Activated CD4-positive, alpha-beta T cell treated with anti-CD3 and anti-CD28 coated beads, Interleukin-2, amount 10 ng/mL, durations not matched to agents 7 days and 5 days (primary cell): ENCODE data around the gene PLAGL2. TPM values are rescaled to one million over a fixed set of nuclear protein-coding genes. Genes with fewer than 3 reads are reported as not detected.
A peak's percentile ranks its signal among the peaks of the same experiment; 100 is the strongest.
"Not testable (repeated sequence)": the region's sequence is repeated elsewhere in the genome, so short reads cannot be mapped to it uniquely, and the experiment has no call there.

ENCODE experiments used
- CTCF ChIA-PET: fragments of 350-600 bp; sonication (Branson Sonifier 250); formaldehyde crosslinking; loops from one replicate; lab custom pipeline; 2021; ENCODE audit warnings: antibody characterized with exemption; lab: Charles Lee
- POLR2A ChIA-PET: fragments of 350-600 bp; sonication (Branson Sonifier 250); formaldehyde crosslinking; loops from one replicate; lab custom pipeline; 2021; ENCODE audit warnings: antibody characterized with exemption; lab: Charles Lee
- DNase-seq: peaks from one replicate; pipeline ENCODE4 v3.0.0-alpha.2; 2020
- H3K27ac Mint-ChIP-seq: one replicate; pipeline ENCODE4 v1.8.0; 2021; ENCODE audit warnings: mild to moderate bottlenecking, moderate library complexity, mixed read lengths
- H3K27me3 Mint-ChIP-seq: one replicate; pipeline ENCODE4 v1.8.0; 2021; ENCODE audit warnings: mixed read lengths
- H3K36me3 Mint-ChIP-seq: one replicate; pipeline ENCODE4 v1.8.0; 2021; ENCODE audit warnings: low read depth, mixed read lengths
- H3K4me1 Mint-ChIP-seq: one replicate; pipeline ENCODE4 v1.8.0; 2021; ENCODE audit warnings: mixed read lengths
- H3K4me3 Mint-ChIP-seq: one replicate; pipeline ENCODE4 v1.8.0; 2021; ENCODE audit warnings: mild to moderate bottlenecking, moderate library complexity, mixed read lengths
- H3K9me3 Mint-ChIP-seq: one replicate; pipeline ENCODE4 v1.8.0; 2021; ENCODE audit warnings: mixed read lengths
- total RNA-seq, 2 experiments: library from RNA; stranded (reverse); gene quantifications; one replicate each; pipeline ENCODE4 v1.2.3, GENCODE V29; 2021

PLAGL2 gene
- total RNA-seq, 2 experiments from 2014 or later, result 22.8 to 25.6 TPM

DNA sequence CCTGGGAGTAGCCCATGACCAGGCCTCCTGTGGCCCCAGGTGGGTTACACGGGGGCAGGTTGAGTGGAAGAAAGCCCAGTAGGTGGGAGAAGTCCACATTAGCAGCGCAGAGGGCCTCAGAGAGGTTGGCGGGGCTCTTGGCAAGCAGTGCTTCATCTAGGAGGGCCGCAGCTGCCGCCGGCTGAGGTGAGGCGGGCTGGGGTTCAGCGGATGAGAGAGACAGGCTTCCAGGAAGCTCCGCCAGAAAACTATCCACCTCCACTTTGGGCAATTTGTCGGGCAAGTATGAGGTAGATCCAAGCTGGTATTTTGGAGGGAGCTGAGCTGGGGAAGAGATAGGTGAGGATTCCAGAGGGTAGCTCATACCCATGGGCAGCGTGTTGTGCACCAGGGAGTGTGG lies 10.9 kb downstream of the PLAGL2 start:
- peaks cover 59% of the 10 kb centered on the region for H3K36me3 Mint-ChIP-seq
- CTCF ChIA-PET, result interaction anchor here (0.6 to 1.1 kb wide), 2 partner anchors 157 to 161 kb away, joined by 3 to 5 read pairs; partner anchors contain the start of gene ASXL1
- DNase-seq, H3K27me3 Mint-ChIP-seq, POLR2A ChIA-PET, H3K9me3 Mint-ChIP-seq, H3K4me3 Mint-ChIP-seq, H3K27ac Mint-ChIP-seq: not testable (repeated sequence)
- H3K4me1 Mint-ChIP-seq, result peaks cover 18% of the 10 kb centered on the region

DNA sequence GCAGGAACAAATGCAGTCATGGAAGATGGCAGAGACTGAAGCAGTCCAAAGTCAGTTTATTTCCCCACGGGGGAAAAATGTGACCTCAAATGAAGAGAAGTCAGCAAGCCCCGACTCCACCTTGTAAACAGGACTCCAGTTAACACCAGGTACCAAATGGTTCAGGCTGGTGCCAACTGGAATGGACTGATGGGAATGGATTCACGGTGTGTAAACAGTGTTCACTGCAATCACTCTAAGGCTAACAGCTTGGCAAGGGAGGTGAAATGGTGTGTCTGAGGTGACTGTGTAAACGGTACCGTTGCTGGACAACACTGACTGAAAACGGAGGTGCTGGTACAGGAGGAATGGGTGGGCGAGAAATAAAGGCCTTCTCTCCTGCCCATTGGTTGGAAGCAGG lies 12.0 kb downstream of the PLAGL2 start:
- H3K4me1 Mint-ChIP-seq, result peaks cover 21% of the 10 kb centered on the region

DNA sequence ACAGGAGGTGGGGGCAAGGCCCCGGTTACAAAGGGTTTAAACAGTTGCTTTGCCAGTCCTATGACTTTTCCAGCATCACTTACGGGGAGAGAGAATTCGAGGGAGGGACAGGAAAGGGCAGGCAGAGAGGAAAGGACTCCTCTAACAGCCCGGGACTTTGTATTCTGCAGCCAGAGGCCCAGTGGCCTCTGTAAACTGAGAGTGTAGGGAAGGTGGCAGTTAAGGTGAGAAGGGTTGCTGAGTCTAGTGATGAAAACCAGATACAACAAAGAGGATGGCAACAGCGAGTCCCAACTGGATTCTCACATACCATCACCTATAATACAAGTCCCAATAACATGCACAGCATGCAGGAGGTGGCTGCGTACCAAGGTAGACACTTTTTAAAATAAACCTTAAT lies 13.5 kb downstream of the PLAGL2 start:
- Mint-ChIP-seq H3K4me3 (no peak overlapping the region), H3K27ac (no peak overlapping the region), H3K9me3 (no peaks in the 10 kb centered on the region), H3K36me3 (peaks cover 40% of the 10 kb centered on the region), H3K4me1 (peaks cover 24% of the 10 kb centered on the region), H3K27me3 (no peaks in the 10 kb centered on the region)
- no peak for DNase-seq
- CTCF ChIA-PET, result no interaction called here
- POLR2A ChIA-PET, result no interaction called here

More for the DNA sequence above, 12.0 kb downstream of the PLAGL2 start:
- no peak overlapping the region for H3K27ac Mint-ChIP-seq
- CTCF ChIA-PET, result interaction anchor here (1.6 kb wide), 1 partner anchor 9 kb away, joined by 3 read pairs; no protein-coding TSS in a partner anchor
- no peaks in the 10 kb centered on the region for H3K9me3 Mint-ChIP-seq
- POLR2A ChIA-PET, result no interaction called here
- DNase-seq, result no peak
- H3K36me3 Mint-ChIP-seq, result peaks cover 52% of the 10 kb centered on the region
- H3K4me3 Mint-ChIP-seq, result no peak overlapping the region
- no peaks in the 10 kb centered on the region for H3K27me3 Mint-ChIP-seq

DNA sequence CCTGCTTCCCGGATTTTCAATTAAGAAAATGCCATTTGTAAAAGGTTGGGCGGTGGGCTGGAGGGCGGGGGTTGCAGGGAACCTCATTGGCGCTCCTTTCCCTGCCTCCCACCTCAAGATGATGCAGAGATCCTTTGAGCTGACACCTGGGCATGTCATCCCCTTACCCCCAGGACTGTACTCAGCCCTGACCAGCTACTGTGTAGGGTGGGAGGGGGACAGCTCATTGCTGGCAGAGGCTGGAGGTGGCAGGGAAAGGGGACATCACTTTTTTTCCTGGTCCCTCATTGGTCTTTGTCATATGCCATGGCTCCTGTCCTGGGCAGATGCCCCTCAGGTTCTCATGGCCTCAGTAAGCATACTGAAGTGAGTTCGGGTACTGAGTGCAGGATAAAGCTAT lies 14.2 kb downstream of the PLAGL2 start:
- not testable (repeated sequence) for H3K27ac Mint-ChIP-seq, H3K9me3 Mint-ChIP-seq

DNA sequence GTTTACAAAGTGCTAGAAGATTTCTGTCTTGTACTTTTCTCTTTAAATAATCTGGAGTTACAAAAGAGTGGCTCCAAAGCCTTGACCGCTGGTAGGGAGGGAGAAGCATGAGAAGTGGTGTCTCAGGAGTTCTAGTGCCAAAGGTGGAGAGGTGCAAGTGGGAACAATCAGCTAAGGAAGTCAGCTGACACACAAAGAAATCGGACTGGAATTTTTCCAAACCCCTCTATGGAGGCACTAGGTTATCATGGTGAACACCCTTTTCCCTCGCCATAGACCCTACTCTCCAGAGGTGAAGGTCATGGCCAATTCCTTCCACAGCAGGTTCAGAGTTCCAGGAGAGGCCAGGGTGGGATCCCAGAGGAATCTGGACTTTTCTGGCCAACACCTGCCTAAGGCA lies 14.8 kb downstream of the PLAGL2 start:
- no peak for DNase-seq
- CTCF ChIA-PET, result interaction anchor here (1.7 kb wide), 1 partner anchor 13 kb away, joined by 6 read pairs; no protein-coding TSS in a partner anchor
- POLR2A ChIA-PET, result no interaction called here
- Mint-ChIP-seq H3K36me3 (peaks cover 29% of the 10 kb centered on the region), H3K27me3 (no peaks in the 10 kb centered on the region), H3K4me1 (peaks cover 19% of the 10 kb centered on the region), H3K4me3 (no peak overlapping the region), H3K27ac (no peak overlapping the region), H3K9me3 (no peaks in the 10 kb centered on the region)

More for the DNA sequence above, 14.2 kb downstream of the PLAGL2 start:
- H3K4me3 Mint-ChIP-seq, H3K27me3 Mint-ChIP-seq, POLR2A ChIA-PET, DNase-seq: not testable (repeated sequence)
- Mint-ChIP-seq H3K36me3 (peaks cover 33% of the 10 kb centered on the region), H3K4me1 (peaks cover 21% of the 10 kb centered on the region)
- CTCF ChIA-PET, result interaction anchor here (0.6 to 1.7 kb wide), 2 partner anchors 13 to 41 kb away, joined by 6 read pairs; no protein-coding TSS in a partner anchor

DNA sequence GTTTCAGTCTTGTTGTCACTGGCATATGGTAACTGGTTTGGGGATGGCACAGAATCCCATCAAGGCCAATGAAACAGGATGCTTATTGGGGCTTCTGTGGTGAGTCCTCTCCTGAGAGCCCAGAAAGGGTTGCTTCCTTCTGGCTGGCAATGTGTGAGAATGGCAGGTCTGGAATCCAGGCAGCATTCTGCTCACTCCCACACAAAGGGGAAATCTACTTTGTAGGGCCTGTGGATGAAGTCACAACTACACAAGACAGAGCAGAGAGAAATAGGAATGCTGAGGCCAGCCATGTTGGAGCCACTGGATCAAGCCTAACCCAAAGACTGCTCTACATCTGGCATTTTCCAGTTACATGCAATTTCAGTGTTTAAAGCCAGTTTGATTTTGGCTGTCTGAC lies 15.7 kb downstream of the PLAGL2 start:
- CTCF ChIA-PET, result interaction anchor here (1.7 kb wide), 1 partner anchor 12 kb away, joined by 6 read pairs; no protein-coding TSS in a partner anchor
- POLR2A ChIA-PET, result no interaction called here
- Mint-ChIP-seq H3K9me3 (no peaks in the 10 kb centered on the region), H3K4me1 (peaks cover 19% of the 10 kb centered on the region), H3K27me3 (no peaks in the 10 kb centered on the region), H3K4me3 (no peak overlapping the region), H3K27ac (no peak overlapping the region), H3K36me3 (peaks cover 21% of the 10 kb centered on the region)
- DNase-seq, result no peak

DNA sequence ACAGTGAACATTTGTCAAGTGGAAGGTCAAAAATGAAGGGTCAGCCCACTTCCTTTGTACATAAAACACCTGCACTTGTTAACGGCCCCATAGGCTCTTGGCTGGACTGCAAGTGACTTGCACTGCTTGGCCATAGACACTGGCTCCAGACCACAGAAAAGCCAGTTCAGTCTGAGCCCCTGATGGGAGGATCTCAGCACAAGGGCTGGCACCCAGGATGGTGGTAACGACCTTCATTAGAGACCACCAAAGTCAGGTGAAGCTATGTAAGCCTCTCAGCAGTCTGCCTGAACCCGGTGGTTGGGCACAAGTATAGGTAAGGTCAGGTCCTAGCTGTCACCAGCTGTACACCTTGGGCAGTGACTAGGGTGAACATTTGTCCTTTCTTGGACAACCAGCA lies 16.1 kb downstream of the PLAGL2 start:
- no peak for DNase-seq
- CTCF ChIA-PET, result no interaction called here
- no peaks in the 10 kb centered on the region for H3K9me3 Mint-ChIP-seq
- peaks cover 20% of the 10 kb centered on the region for H3K36me3 Mint-ChIP-seq
- peaks cover 19% of the 10 kb centered on the region for H3K4me1 Mint-ChIP-seq
- H3K27ac Mint-ChIP-seq, result no peak overlapping the region
- H3K27me3 Mint-ChIP-seq, result no peaks in the 10 kb centered on the region
- POLR2A ChIA-PET, result no interaction called here
- H3K4me3 Mint-ChIP-seq, result no peak overlapping the region

DNA sequence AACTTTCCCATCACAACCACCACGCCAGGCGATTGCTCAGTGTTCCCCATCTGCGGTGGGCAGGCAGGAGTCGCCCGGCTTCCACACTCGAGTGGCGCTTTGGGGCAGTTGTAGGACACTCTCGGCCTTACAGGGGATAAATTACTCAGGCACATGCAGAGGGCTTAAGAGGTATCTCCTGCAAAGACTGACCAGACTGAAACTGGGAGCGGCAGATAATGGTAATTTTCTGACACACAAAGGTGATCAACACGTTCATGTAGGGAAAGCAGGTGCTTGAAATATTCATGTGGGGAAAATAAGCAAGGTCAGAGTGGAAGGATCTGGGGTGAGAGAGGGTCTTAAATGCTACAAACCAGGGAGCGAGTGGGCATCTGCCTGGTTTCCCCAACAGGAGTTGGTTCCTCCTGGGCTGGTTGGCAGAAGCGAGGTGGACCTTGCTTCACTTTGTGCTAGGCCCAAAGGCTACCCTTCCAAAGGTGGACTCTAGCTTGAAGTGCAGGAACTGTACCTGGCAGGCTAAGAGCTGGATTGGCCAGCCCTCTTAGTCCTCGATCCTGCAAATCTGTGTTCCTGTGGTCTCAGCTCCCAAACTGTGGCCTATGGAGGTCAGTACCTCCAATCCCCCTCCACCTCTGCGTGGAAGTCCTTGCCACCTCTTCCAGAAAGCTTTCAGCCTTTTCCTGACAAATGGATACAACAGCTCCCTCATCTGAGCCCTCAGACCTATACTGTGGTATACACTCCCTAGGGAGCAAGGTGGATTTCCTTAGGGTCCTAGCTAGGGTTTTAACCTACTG lies 16.7 kb downstream of the PLAGL2 start:
- ChIA-PET POLR2A (no interaction called here), CTCF (interaction anchor here (0.5 kb wide), 1 partner anchor 455 kb away, joined by 3 read pairs; no protein-coding TSS in a partner anchor)
- no peaks in the 10 kb centered on the region for H3K27me3 Mint-ChIP-seq
- peaks cover 19% of the 10 kb centered on the region for H3K4me1 Mint-ChIP-seq
- no peaks in the 10 kb centered on the region for H3K9me3 Mint-ChIP-seq
- H3K4me3 Mint-ChIP-seq, result peak overlapping the region; percentile 62
- DNase-seq, result no peak
- peak overlapping the region; percentile 82 for H3K27ac Mint-ChIP-seq
- peaks cover 14% of the 10 kb centered on the region for H3K36me3 Mint-ChIP-seq

DNA sequence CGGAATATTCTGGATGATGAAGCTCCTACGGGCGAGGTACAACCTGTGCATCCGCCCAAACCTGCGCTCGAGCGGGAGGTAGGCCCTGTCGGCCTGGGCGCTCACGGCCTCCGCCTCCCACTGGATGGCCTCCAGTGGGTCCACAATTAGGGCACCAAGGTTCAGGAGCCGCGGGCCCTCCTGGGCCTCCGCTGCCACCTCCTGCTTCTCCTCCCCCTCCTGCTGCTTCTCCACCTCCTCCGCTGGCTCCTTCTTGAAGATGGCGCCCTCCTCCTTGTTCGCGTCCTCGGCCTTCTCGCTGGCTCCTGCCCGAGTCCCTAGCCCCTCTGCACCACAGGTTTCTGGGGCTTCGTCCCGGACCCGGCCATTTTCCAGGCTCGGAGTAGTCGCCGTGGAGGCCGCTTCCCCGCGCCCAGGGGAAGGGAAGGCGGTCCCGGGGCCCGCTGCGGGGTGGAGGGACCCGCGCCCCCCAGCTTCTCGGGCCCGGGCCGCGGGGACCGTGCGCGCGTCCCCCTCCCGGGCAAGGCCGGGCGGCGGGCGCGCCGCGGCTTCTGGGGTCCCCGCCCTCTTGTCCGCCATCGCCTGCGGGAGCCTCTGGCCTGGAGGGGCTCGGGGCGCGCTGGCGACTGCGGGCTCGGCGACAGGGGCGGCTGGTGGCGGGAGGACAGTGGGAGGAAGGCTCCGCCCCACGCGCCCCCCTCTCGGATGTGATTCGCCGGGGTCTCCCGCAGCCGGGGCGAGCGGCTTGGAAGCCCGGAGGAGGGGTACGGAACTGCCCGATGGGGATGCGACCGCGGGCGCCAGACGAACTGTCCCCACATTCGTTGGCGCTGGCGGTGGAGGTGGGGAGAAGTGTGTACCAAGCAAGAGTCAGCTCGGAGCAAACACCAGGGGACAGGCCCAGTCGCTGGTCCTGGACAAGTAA lies 17.6 kb downstream of the PLAGL2 start:
- Mint-ChIP-seq H3K4me1 (peaks cover 19% of the 10 kb centered on the region), H3K27me3 (no peaks in the 10 kb centered on the region), H3K27ac (peak overlapping the region; percentile 89), H3K9me3 (no peaks in the 10 kb centered on the region), H3K36me3 (peaks cover 8% of the 10 kb centered on the region), H3K4me3 (peak overlapping the region; percentile 70)
- DNase-seq, result peak; percentile 23
- POLR2A ChIA-PET, result no interaction called here
- CTCF ChIA-PET, result interaction anchor here (0.5 to 0.6 kb wide), 3 partner anchors 91 to 456 kb away, joined by 3 read pairs; no protein-coding TSS in a partner anchor

DNA sequence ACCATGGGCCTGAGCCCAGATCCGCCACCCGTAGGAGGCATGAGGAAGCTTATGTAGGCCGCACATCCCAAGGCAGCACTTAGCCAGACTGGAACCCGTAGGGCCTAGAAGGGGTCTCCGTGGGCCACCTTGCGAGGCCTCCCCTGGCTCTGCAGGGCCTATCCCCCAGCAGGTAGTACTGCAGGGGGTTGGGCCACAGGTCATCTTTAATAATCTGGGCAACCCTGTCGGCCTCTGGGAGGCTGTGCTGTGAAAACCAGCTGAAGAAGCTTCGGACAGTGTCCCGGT lies 18.5 kb downstream of the PLAGL2 start:
- Mint-ChIP-seq H3K36me3 (peaks cover 4% of the 10 kb centered on the region), H3K4me1 (peaks cover 19% of the 10 kb centered on the region), H3K27ac (no peak overlapping the region), H3K9me3 (no peaks in the 10 kb centered on the region), H3K4me3 (peak overlapping the region; percentile 70), H3K27me3 (no peaks in the 10 kb centered on the region)
- ChIA-PET CTCF (interaction anchor here (0.5 to 0.6 kb wide), 2 partner anchors 92 to 132 kb away, joined by 3 read pairs; no protein-coding TSS in a partner anchor), POLR2A (no interaction called here)
- no peak for DNase-seq

DNA sequence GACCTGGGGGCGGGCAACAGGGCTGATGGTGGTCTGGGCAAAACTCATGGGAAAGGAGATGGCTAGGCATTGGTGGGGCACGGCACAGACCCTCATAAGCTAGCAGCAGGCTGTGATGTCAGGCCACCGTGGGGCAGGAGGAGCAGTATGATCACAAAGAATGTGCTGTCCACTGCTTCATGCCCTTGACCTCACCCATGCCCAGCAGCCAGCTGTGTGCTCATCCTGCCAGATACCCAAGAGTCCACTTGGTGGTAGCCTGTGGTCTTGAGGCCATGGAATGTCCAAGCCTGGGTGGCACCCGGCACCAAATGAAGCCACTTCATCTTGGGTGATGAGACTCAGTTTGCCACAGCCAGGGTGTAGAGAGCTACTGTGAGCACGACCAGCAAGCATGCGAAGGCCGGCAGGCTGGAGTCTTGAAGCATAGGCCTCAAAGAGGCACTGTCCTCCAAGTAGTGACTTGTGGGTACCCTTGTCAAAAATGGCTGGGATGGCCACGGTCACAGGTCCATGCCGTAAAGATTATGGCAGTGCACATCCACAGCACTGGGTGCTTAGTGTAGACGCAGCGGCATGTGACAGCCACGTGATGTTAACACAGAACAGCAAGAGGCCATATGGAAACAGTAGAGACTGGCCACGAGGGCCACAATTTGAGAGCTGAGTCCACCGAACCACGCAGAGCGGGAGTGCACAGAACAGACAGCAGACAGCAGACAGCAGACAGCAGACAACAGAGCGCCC lies 19.0 kb downstream of the PLAGL2 start:
- peak overlapping the region; percentile 27 for H3K4me3 Mint-ChIP-seq
- POLR2A ChIA-PET, result no interaction called here
- DNase-seq, result no peak

DNA sequence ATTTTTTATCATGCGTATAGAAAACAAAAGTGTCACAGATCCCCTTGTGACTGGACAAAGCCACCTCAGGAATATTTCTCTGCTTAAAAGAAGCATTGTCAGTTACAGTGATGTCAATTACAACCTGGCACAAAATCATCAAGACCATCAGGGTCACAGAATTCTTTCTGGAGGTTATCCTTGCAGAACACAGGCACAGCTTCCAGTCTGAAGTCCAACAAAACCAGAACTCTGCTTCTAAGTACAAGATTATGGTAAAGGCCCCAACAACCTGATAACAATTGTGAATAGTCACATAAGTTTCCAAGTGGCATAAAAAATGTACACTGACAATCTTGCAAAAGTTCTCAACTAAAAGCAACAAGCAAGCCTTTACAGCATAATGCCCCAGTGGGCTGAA lies 21.0 kb downstream of the PLAGL2 start:
- H3K36me3 Mint-ChIP-seq, result no peaks in the 10 kb centered on the region
- CTCF ChIA-PET, result no interaction called here
- POLR2A ChIA-PET, result no interaction called here
- no peak overlapping the region for H3K27ac Mint-ChIP-seq
- H3K9me3 Mint-ChIP-seq, result no peaks in the 10 kb centered on the region
- H3K27me3 Mint-ChIP-seq, result no peaks in the 10 kb centered on the region
- no peak for DNase-seq
- H3K4me3 Mint-ChIP-seq, result no peak overlapping the region
- H3K4me1 Mint-ChIP-seq, result peaks cover 19% of the 10 kb centered on the region

More for the DNA sequence above, 19.0 kb downstream of the PLAGL2 start:
- H3K4me1 Mint-ChIP-seq, result peaks cover 19% of the 10 kb centered on the region
- H3K27me3 Mint-ChIP-seq, result no peaks in the 10 kb centered on the region
- peaks cover 4% of the 10 kb centered on the region for H3K36me3 Mint-ChIP-seq
- H3K27ac Mint-ChIP-seq, result peak overlapping the region; percentile 83
- CTCF ChIA-PET, result no interaction called here
- H3K9me3 Mint-ChIP-seq, result no peaks in the 10 kb centered on the region
